IMR-90 (cell line): ENCODE measurements around the gene STX8. TPM values are rescaled to one million over a fixed set of nuclear protein-coding genes. Genes with fewer than 3 reads are reported as not detected.

Source experiments
- ATAC-seq: fragments of 200-7000 bp; cut with Tn5 transposase; 2 replicates; pipeline ENCODE4 v1.9.1; 2020; ENCODE audit warnings: low read depth, mild to moderate bottlenecking, moderate library complexity
- BruUV-seq: library from RNA; stranded (reverse); fragments of 400-500 nt; replicated peaks from 2 replicates; lab custom pipeline; 2021; lab: Mats Ljungman, UMichigan
- CTCF ChIA-PET: fragments of 300-600 bp; formaldehyde crosslinking; extraction: SDS; loops from one replicate; lab custom pipeline; 2021; ENCODE audit warnings: antibody characterized with exemption; lab: Yijun Ruan, JAX
- POLR2A ChIA-PET: fragments of 300-600 bp; sonication (Branson Sonifier 250); formaldehyde crosslinking; loops from one replicate; lab custom pipeline; 2022; ENCODE audit warnings: antibody characterized with exemption; ENCODE audit not compliant: unreplicated experiment; lab: Charles Lee
- DNase-seq: peaks from one replicate; pipeline ENCODE4 v3.0.0; 2013
- H2AFZ ChIP-seq: replicated peaks from 2 replicates; pipeline ENCODE3; 2013; ENCODE audit warnings: low read length, mild to moderate bottlenecking; ENCODE audit not compliant: poor library complexity
- H2AK5ac ChIP-seq: 2 replicates; pipeline ENCODE4 v1.6.1; 2013; ENCODE audit warnings: low read depth, low read length, inconsistent platforms
- H2AK9ac ChIP-seq: replicated peaks from 2 replicates; pipeline ENCODE3; 2013; ENCODE audit warnings: mild to moderate bottlenecking, low read depth, low read length, moderate library complexity; ENCODE audit not compliant: poor library complexity
- H2BK120ac ChIP-seq: 2 replicates; pipeline ENCODE4 v1.6.1; 2013; ENCODE audit warnings: low read depth, low read length, inconsistent platforms
- H2BK15ac ChIP-seq: 3 replicates; pipeline ENCODE4 v1.6.1; 2013; ENCODE audit warnings: low read depth, low read length, inconsistent platforms
- H2BK20ac ChIP-seq: 2 replicates; pipeline ENCODE4 v1.6.1; 2013; ENCODE audit warnings: low read depth, mild to moderate bottlenecking, inconsistent platforms, low read length, moderate library complexity
- H2BK5ac ChIP-seq: 2 replicates; pipeline ENCODE4 v1.6.1; 2013; ENCODE audit warnings: mild to moderate bottlenecking, low read depth, low read length, inconsistent platforms; ENCODE audit not compliant: poor library complexity, severe bottlenecking
- H3K14ac ChIP-seq: replicated peaks from 2 replicates; pipeline ENCODE4 v1.6.1; 2013; ENCODE audit warnings: low read depth, low read length, inconsistent platforms
- H3K18ac ChIP-seq: 2 replicates; pipeline ENCODE4 v1.6.1; 2013; ENCODE audit warnings: low read depth, low read length, control low read depth
- H3K23ac ChIP-seq: 2 replicates; pipeline ENCODE4 v1.6.1; 2013; ENCODE audit warnings: low read depth, low read length, inconsistent platforms
- H3K27ac ChIP-seq: 2 replicates; pipeline ENCODE4 v1.5.1; 2013; ENCODE audit warnings: mild to moderate bottlenecking, control low read depth, low read length; ENCODE audit not compliant: insufficient read depth
- H3K27me3 ChIP-seq: 2 replicates; pipeline ENCODE4 v1.6.1; 2013; ENCODE audit warnings: low read length; ENCODE audit not compliant: control insufficient read depth, insufficient read depth
- H3K36me3 ChIP-seq: 2 replicates; pipeline ENCODE4 v1.6.1; 2013; ENCODE audit warnings: low read length, mixed read lengths; ENCODE audit not compliant: control insufficient read depth, insufficient read depth
- H3K4ac ChIP-seq: 2 replicates; pipeline ENCODE4 v1.6.1; 2013; ENCODE audit warnings: low read depth, low read length, inconsistent platforms
- H3K4me1 ChIP-seq: 2 replicates; pipeline ENCODE4 v1.6.1; 2013; ENCODE audit warnings: low read length, mixed read lengths; ENCODE audit not compliant: control insufficient read depth, insufficient read depth
- H3K4me2 ChIP-seq: 2 replicates; pipeline ENCODE4 v1.6.1; 2013; ENCODE audit warnings: low read depth, mild to moderate bottlenecking, control low read depth, low read length, moderate library complexity
- H3K4me3 ChIP-seq: 2 replicates; pipeline ENCODE4 v1.5.1; 2013; ENCODE audit warnings: low read depth, mild to moderate bottlenecking, control low read depth, low read length, moderate library complexity; ENCODE audit not compliant: insufficient read depth
- H3K56ac ChIP-seq: 2 replicates; pipeline ENCODE4 v1.6.1; 2013; ENCODE audit warnings: low read length, inconsistent platforms; ENCODE audit not compliant: insufficient read depth; ENCODE audit errors: extremely low read depth
- H3K79me1 ChIP-seq, 2 experiments: 2 replicates each; pipeline ENCODE4 v1.6.1; 2013; ENCODE audit warnings: low read length in 2 of 2, inconsistent platforms in 1 of 2, low read depth in 1 of 2
- H3K9ac ChIP-seq: 2 replicates; pipeline ENCODE4 v1.6.1; 2013; ENCODE audit warnings: low read depth, low read length, control low read depth
- H3K9me1 ChIP-seq: 2 replicates; pipeline ENCODE4 v1.6.1; 2013; ENCODE audit warnings: low read length, inconsistent platforms; ENCODE audit not compliant: insufficient read depth
- H3K9me3 ChIP-seq: 2 replicates; pipeline ENCODE4 v1.6.1; 2013; ENCODE audit warnings: low read length; ENCODE audit not compliant: control insufficient read depth, insufficient read depth
- H4K20me1 ChIP-seq: 2 replicates; pipeline ENCODE4 v1.6.1; 2013; ENCODE audit warnings: low read length, inconsistent platforms; ENCODE audit not compliant: insufficient read depth
- H4K5ac ChIP-seq: 2 replicates; pipeline ENCODE4 v1.6.1; 2013; ENCODE audit warnings: mild to moderate bottlenecking, low read depth, low read length, control low read depth
- H4K8ac ChIP-seq, 2 experiments: 2 replicates each; pipeline ENCODE4 v1.6.1; 2013; ENCODE audit warnings: low read depth in 2 of 2, low read length in 2 of 2, control low read depth in 1 of 2, inconsistent platforms in 1 of 2
- H4K91ac ChIP-seq: 2 replicates; pipeline ENCODE4 v1.6.1; 2013; ENCODE audit warnings: low read depth, low read length, inconsistent platforms; ENCODE audit not compliant: insufficient read depth
- BHLHE40 ChIP-seq: fragments of 150-350 bp; IDR thresholded peaks from 2 replicates; pipeline ENCODE4 v1.6.1; 2016; ENCODE audit warnings: mild to moderate bottlenecking, low read depth, low read length
- CHD1 ChIP-seq: IDR thresholded peaks from 2 replicates; pipeline ENCODE4 v1.6.1; 2012; ENCODE audit warnings: low read depth, low read length, improper control_type of control experiment
- FOS ChIP-seq: fragments of 150-350 bp; IDR thresholded peaks from 2 replicates; pipeline ENCODE4 v1.6.1; 2016; ENCODE audit warnings: low read depth, low read length
- MAZ ChIP-seq: IDR thresholded peaks from 2 replicates; pipeline ENCODE4 v1.6.1; 2012; ENCODE audit warnings: low read depth, mild to moderate bottlenecking, low read length, improper control_type of control experiment, moderate library complexity, borderline replicate concordance
- MXI1 ChIP-seq: IDR thresholded peaks from 2 replicates; pipeline ENCODE4 v1.6.1; 2012; ENCODE audit warnings: low read depth, mild to moderate bottlenecking, low read length, moderate library complexity, borderline replicate concordance
- NFE2L2 ChIP-seq: fragments of 150-350 bp; IDR thresholded peaks from 2 replicates; pipeline ENCODE4 v1.6.1; 2016; ENCODE audit warnings: low read depth, mild to moderate bottlenecking, low read length
- SMC3 ChIP-seq: fragments of 150-350 bp; IDR thresholded peaks from 2 replicates; pipeline ENCODE4 v1.6.1; 2016; ENCODE audit warnings: low read depth, mild to moderate bottlenecking, antibody characterized with exemption, low read length, moderate library complexity
- USF2 ChIP-seq: fragments of 150-350 bp; IDR thresholded peaks from 2 replicates; pipeline ENCODE4 v1.6.1; 2017; ENCODE audit warnings: mild to moderate bottlenecking, antibody characterized with exemption, low read length, low read depth
- WGBS, 2 experiments: methylation state at CpG; one replicate each; pipeline versions ENCODE4 v1.1.5 to v1.1.7; 2013; ENCODE audit warnings: missing lambda C conversion rate in 2 of 2; ENCODE audit not compliant: insufficient read length in 1 of 2; ENCODE audit errors: extremely low coverage in 2 of 2; 5-methylcytosine and 5-hydroxymethylcytosine counted together
- dilution Hi-C: fragments of 300-500 bp; cut with HindIII; formaldehyde crosslinking; loops from one replicate; pipeline ENCODE4 v1.14.3; 2018; ENCODE audit warnings: low sequenced_read_pairs; ENCODE audit not compliant: unreplicated experiment
- in situ Hi-C: fragments of 300-500 bp; cut with MboI; formaldehyde crosslinking; loops from 3 replicates; pipeline ENCODE4 v1.14.3; 2019; ENCODE audit warnings: low sequenced_read_pairs, inconsistent platforms, mixed read lengths
- intact Hi-C: fragments of 100-400 bp; cut with micrococcal nuclease; formaldehyde crosslinking; loops from 2 replicates; pipeline ENCODE4 v1.10.0; 2022
- polyA plus RNA-seq, 3 experiments: library from polyadenylated mRNA; depleted of rRNA; stranded (reverse); fragments of >200 nt; gene quantifications; 2 replicates each; pipeline ENCODE4 v1.2.3, GENCODE V29; 2012; ENCODE audit warnings: low replicate concordance in 1 of 3
- total RNA-seq: library from RNA; depleted of rRNA; stranded (reverse); fragments of >200 nt; gene quantifications from 2 replicates; pipeline ENCODE4 v1.2.3, GENCODE V29; 2012

STX8 gene
- total and polyA plus RNA-seq, 2 of the 4 experiments (the other 2 are of a cell fraction) = 26.5 to 47.0 TPM

- Histone ChIP-seq H2AFZ (no peak overlapping the region), H3K27ac (no peak overlapping the region), H3K23ac (no peak overlapping the region), H3K4me1 (peaks cover 6% of the 10 kb centered on the region), H3K14ac (0 out of 2 replicates have a peak overlapping the region, but pooled peaks have one; percentile 6), H3K27me3 (no peaks in the 10 kb centered on the region), H4K8ac (no peak overlapping the region), H3K56ac (no peak overlapping the region), H3K79me1 (peaks cover 0 to 5% of the 10 kb centered on the region in 2 experiments; a peak in 1 of 4 replicates), H3K4me3 (no peak overlapping the region), H3K9ac (no peak overlapping the region), H3K18ac (no peak overlapping the region), H3K4me2 (peak overlapping the region; percentile 12; the same call in 1 of the 2 replicates), H2BK5ac (no peak overlapping the region), H4K20me1 (no peaks in the 10 kb centered on the region), H4K91ac (no peak overlapping the region), H2BK120ac (no peak overlapping the region), H3K4ac (no peak overlapping the region), H2BK15ac (no peak overlapping the region; the same call in 2 of the 3 replicates), H2BK20ac (no peak overlapping the region), H3K9me3 (no peaks in the 10 kb centered on the region), H3K9me1 (no peaks in the 10 kb centered on the region), H2AK9ac (no peak overlapping the region), H4K5ac (no peak overlapping the region; the same call in 1 of the 2 replicates), H2AK5ac (no peak overlapping the region), H3K36me3 (no peaks in the 10 kb centered on the region)
- intact Hi-C loops = loop anchor here (5.0 to 10.0 kb wide), 6 partner anchors 117 to 735 kb away; no protein-coding TSS in a partner anchor
- ChIA-PET POLR2A (no interaction called here), CTCF (interaction anchor here (0.7 to 1.4 kb wide), 4 partner anchors 9 to 524 kb away, joined by 3 to 7 read pairs (median 5); no protein-coding TSS in a partner anchor)
- no TSS peak for BruUV-seq
- TF ChIP-seq MAZ (no peak), FOS (no peak), NFE2L2 (no peak), USF2 (no peak), BHLHE40 (no peak), CHD1 (no peak), MXI1 (no peak), SMC3 (no peak)
- ATAC-seq = peak; percentile 61
- no peak for DNase-seq
- 57% methylated on average over 4 of the region's 9 CpGs; no CpG with 5 or more reads in 1 of the 2 experiments for WGBS, 2 experiments
- in situ Hi-C loops = no loop called here
- dilution Hi-C loops = loop anchor here (25.0 kb wide), 1 partner anchor 107 kb away; no protein-coding TSS in a partner anchor
Measured at GRCh38 chr17:9519583-9520272, 55.9 kb downstream of the STX8 start.
